ENCODE results near the gene LY6G6C.

- TF ChIP-seq CTCF (IDR thresholded peaks at IDR 0.05; ENCODE audit: insufficient read depth, low read length) = no peak
- no peak for TF ChIP-seq REST (IDR thresholded peaks at IDR 0.05; ENCODE audit: insufficient replicate concordance, low read depth)
- no peak for TF ChIP-seq POLR2AphosphoS5 (IDR thresholded peaks at IDR 0.05; ENCODE audit: low read depth)
Measured at GRCh38 chr6:31763619-31763940, 42.0 kb upstream of the LY6G6C start.
